Measurements from ENCODE around the gene ATG4A. TPM values are rescaled to one million over a fixed set of nuclear protein-coding genes. Genes with fewer than 3 reads are reported as not detected.

The ATG4A gene
- total and polyA plus RNA-seq, 2 experiments from 2014 or later: 13.5 to 18.0 TPM

DNA sequence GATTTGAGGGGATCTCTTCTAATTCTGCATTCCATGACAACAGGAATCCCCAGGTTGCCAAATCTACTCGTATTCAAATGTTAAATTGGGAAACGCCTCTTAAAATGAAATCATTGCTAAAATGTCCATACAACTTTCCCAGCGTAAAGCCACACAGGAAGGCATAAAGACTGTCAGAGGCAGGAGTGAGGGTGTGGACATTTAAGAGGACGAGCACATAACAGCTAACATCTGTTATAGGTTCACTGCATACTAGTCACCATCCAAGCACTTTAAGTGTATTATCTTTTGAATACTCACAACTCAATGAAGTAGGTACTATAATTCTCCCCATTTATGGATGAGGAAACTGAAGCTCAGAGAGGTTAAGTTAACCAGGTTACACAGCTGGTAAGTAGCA, 35.6 kb downstream of the ATG4A start:
- Histone ChIP-seq H3K9me2 (replicated peaks; ENCODE audit: insufficient read depth) (no peaks in the 10 kb centered on the region), H3K27ac (peak overlapping the region; percentile 2), H3K4me2 (no peak overlapping the region), H3K4me3 (no peak overlapping the region), H3K36me3 (replicated peaks; ENCODE audit: insufficient read depth, low read depth) (no peaks in the 10 kb centered on the region), H3K27me3 (no peaks in the 10 kb centered on the region), H3K79me2 (no peaks in the 10 kb centered on the region), H4K20me1 (ENCODE audit: insufficient read depth, poor library complexity, severe bottlenecking) (no peaks in the 10 kb centered on the region), H3K9me3 (ENCODE audit: low read depth) (no peaks in the 10 kb centered on the region), H2AFZ (no peak overlapping the region), H3K4me1 (ENCODE audit: insufficient read depth) (no peaks in the 10 kb centered on the region)
- 65% methylated on average over 4 of the region's 4 CpGs for WGBS (ENCODE audit: low lambda C conversion rate, missing lambda C conversion rate)
- DNase-seq (ENCODE audit: low spot score): no peak
- TF ChIP-seq EZH2 (IDR thresholded peaks at IDR 0.05; ENCODE audit: borderline replicate concordance) (no peak), EZH2phosphoT487 (IDR thresholded peaks at IDR 0.05; ENCODE audit: low read depth, severe bottlenecking, unreplicated experiment) (no peak)
- TF ChIP-seq, protein P1, sequence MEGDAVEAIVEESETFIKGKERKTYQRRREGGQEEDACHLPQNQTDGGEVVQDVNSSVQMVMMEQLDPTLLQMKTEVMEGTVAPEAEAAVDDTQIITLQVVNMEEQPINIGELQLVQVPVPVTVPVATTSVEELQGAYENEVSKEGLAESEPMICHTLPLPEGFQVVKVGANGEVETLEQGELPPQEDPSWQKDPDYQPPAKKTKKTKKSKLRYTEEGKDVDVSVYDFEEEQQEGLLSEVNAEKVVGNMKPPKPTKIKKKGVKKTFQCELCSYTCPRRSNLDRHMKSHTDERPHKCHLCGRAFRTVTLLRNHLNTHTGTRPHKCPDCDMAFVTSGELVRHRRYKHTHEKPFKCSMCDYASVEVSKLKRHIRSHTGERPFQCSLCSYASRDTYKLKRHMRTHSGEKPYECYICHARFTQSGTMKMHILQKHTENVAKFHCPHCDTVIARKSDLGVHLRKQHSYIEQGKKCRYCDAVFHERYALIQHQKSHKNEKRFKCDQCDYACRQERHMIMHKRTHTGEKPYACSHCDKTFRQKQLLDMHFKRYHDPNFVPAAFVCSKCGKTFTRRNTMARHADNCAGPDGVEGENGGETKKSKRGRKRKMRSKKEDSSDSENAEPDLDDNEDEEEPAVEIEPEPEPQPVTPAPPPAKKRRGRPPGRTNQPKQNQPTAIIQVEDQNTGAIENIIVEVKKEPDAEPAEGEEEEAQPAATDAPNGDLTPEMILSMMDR (IDR thresholded peaks at IDR 0.05; ENCODE audit: poor library complexity): no peak

DNA sequence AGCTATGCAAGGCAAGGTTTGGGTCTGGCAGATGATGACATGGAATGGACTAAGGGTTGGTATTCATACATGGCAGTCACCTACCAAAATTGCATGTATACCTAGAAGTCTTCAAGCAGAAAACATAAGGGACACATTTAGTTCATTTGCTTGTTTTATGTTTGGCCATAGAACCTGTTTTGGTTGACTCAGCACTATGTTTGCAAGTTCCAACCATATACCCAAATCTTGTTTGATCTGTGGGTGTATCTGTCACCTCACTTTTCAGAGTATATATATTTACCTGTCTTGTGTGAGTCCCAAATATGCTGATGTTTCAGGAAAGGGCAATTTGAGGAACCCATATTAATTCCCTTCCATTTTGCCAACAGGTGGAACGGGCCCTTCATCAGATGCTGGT, 39.3 kb downstream of the ATG4A start:
- Histone ChIP-seq H3K9me2 (replicated peaks; ENCODE audit: insufficient read depth) (no peaks in the 10 kb centered on the region), H4K20me1 (ENCODE audit: insufficient read depth, poor library complexity, severe bottlenecking) (no peaks in the 10 kb centered on the region), H2AFZ (no peak overlapping the region), H3K27ac (no peak overlapping the region), H3K36me3 (replicated peaks; ENCODE audit: insufficient read depth, low read depth) (no peaks in the 10 kb centered on the region), H3K4me1 (ENCODE audit: insufficient read depth) (no peaks in the 10 kb centered on the region), H3K27me3 (no peaks in the 10 kb centered on the region), H3K79me2 (no peaks in the 10 kb centered on the region), H3K4me2 (no peak overlapping the region), H3K4me3 (no peak overlapping the region), H3K9me3 (ENCODE audit: low read depth) (no peaks in the 10 kb centered on the region)
- no peak for DNase-seq (ENCODE audit: low spot score)
- TF ChIP-seq EZH2 (IDR thresholded peaks at IDR 0.05; ENCODE audit: borderline replicate concordance): no peak
- TF ChIP-seq EZH2phosphoT487 (IDR thresholded peaks at IDR 0.05; ENCODE audit: low read depth, severe bottlenecking, unreplicated experiment): no peak
- TF ChIP-seq, protein P1 (IDR thresholded peaks at IDR 0.05; ENCODE audit: poor library complexity): no peak
- WGBS (ENCODE audit: low lambda C conversion rate, missing lambda C conversion rate): 79% methylated on average over 1 of the region's 1 CpG

DNA sequence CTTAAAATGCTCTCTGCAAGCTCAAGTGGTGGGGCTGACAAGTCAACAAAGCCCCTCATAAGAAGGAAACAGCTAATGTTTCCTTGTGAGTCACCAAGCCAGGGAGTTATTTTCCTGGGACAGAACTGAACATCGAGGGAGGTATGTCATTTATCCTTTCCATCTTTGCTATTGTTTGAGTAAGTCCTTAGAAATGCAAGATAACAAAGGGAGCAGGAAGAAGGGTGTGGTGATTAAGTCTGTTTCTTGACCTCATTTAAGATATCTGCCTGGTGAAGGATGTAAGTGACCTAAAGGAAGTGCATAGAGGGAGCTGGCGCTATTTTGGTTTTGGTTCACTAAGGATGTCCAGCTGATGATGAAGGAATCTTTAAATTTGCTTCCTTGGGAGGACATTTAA, 39.9 kb downstream of the ATG4A start:
- Histone ChIP-seq H3K79me2 (no peaks in the 10 kb centered on the region), H3K4me2 (no peak overlapping the region), H3K27me3 (no peaks in the 10 kb centered on the region), H3K36me3 (replicated peaks; ENCODE audit: insufficient read depth, low read depth) (no peaks in the 10 kb centered on the region), H3K27ac (no peak overlapping the region), H2AFZ (no peak overlapping the region), H3K9me3 (ENCODE audit: low read depth) (no peaks in the 10 kb centered on the region), H4K20me1 (ENCODE audit: insufficient read depth, poor library complexity, severe bottlenecking) (no peaks in the 10 kb centered on the region), H3K4me3 (no peak overlapping the region), H3K4me1 (ENCODE audit: insufficient read depth) (no peaks in the 10 kb centered on the region), H3K9me2 (replicated peaks; ENCODE audit: insufficient read depth) (no peaks in the 10 kb centered on the region)
- DNase-seq (ENCODE audit: low spot score): no peak
- TF ChIP-seq EZH2 (IDR thresholded peaks at IDR 0.05; ENCODE audit: borderline replicate concordance) (no peak), EZH2phosphoT487 (IDR thresholded peaks at IDR 0.05; ENCODE audit: low read depth, severe bottlenecking, unreplicated experiment) (no peak)
- TF ChIP-seq, protein P1 (IDR thresholded peaks at IDR 0.05; ENCODE audit: poor library complexity): no peak
- WGBS (ENCODE audit: low lambda C conversion rate, missing lambda C conversion rate): 70% methylated on average over 2 of the region's 2 CpGs

DNA sequence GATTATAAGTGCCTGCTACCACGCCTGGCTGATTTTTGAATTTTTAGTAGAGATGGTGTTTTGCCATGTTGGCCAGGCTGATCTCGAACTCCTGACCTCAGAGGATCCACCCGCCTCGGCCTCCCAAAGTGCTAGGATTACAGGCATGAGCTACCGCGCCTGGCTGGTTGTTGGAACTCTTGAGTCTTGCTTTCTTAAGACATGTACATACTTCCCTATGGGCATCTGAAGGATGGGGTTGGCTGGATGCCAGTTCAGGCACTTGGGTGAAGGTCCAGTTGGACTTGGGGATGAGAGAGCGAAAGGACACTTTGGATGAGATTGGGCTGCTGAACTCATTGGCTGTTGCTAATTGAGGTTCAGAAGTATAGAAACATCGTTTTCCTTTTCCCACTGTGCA, 40.5 kb downstream of the ATG4A start:
- H3K27ac ChIP-seq: no peak overlapping the region
- no peaks in the 10 kb centered on the region for H3K27me3 ChIP-seq
- 84% methylated on average over 8 of the region's 8 CpGs for WGBS (ENCODE audit: low lambda C conversion rate, missing lambda C conversion rate)
- H3K4me2 ChIP-seq: no peak overlapping the region
- H3K4me1 ChIP-seq (ENCODE audit: insufficient read depth): no peaks in the 10 kb centered on the region
- no peaks in the 10 kb centered on the region for H3K9me2 ChIP-seq (replicated peaks; ENCODE audit: insufficient read depth)
- no peaks in the 10 kb centered on the region for H3K9me3 ChIP-seq (ENCODE audit: low read depth)
- DNase-seq (ENCODE audit: low spot score): no peak
- H2AFZ ChIP-seq: no peak overlapping the region
- TF ChIP-seq EZH2phosphoT487 (IDR thresholded peaks at IDR 0.05; ENCODE audit: low read depth, severe bottlenecking, unreplicated experiment) (no peak), EZH2 (IDR thresholded peaks at IDR 0.05; ENCODE audit: borderline replicate concordance) (no peak)
- TF ChIP-seq, protein P1 (IDR thresholded peaks at IDR 0.05; ENCODE audit: poor library complexity): no peak
- no peaks in the 10 kb centered on the region for H3K36me3 ChIP-seq (replicated peaks; ENCODE audit: insufficient read depth, low read depth)
- no peaks in the 10 kb centered on the region for H3K79me2 ChIP-seq
- H4K20me1 ChIP-seq (ENCODE audit: insufficient read depth, poor library complexity, severe bottlenecking): no peaks in the 10 kb centered on the region
- H3K4me3 ChIP-seq: no peak overlapping the region
